ENCODE data around the gene KRT80.

KRT80 gene

DNA sequence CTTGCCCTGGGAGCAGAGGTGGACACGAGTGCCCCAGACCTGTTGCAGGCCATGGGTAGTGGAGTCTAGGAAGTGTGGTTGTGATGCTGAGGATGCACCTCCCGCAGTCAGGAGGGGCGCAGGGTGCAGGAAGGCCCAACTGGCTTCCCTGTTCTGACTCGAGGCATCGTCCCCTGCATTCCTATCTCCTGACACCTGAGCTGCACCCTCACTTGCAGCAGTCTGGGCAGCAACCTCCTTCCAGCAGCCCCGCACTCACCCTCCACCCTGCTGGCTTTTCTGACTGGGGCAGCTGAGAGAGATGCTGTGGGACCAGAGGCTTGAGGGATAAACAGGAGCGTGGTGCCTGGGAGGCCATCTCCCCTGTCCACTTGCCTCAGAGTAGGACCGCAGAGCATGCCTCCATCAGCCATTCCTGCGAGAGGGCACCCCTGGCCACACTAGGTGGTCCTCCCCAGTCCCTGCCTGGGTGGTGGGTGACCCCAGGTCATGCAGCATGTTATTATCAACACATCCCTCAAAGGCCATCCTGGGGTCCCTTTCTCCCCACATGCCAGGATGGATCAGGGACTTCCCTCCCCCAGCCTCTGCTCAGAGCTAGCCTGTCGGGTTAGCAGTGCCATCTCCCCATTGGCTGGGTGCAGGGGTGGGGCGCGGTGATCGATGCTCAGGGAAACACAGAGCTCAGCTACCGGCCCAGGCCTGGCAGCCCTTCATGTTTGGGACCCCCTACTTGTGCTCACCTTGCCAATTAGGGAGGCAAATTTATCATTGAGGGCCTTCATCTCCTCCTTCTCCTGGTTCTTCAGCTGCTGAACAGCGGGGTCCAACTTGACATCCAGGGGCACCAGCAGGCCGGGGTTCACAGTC is 719 bp downstream of the KRT80 start:
- H3K27ac ChIP-seq, result peak overlapping the region; percentile 71; the same call in 1 of the 2 replicates
- TF ChIP-seq, protein P1, sequence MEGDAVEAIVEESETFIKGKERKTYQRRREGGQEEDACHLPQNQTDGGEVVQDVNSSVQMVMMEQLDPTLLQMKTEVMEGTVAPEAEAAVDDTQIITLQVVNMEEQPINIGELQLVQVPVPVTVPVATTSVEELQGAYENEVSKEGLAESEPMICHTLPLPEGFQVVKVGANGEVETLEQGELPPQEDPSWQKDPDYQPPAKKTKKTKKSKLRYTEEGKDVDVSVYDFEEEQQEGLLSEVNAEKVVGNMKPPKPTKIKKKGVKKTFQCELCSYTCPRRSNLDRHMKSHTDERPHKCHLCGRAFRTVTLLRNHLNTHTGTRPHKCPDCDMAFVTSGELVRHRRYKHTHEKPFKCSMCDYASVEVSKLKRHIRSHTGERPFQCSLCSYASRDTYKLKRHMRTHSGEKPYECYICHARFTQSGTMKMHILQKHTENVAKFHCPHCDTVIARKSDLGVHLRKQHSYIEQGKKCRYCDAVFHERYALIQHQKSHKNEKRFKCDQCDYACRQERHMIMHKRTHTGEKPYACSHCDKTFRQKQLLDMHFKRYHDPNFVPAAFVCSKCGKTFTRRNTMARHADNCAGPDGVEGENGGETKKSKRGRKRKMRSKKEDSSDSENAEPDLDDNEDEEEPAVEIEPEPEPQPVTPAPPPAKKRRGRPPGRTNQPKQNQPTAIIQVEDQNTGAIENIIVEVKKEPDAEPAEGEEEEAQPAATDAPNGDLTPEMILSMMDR (conservative IDR thresholded peaks at IDR 0.05), result no peak

DNA sequence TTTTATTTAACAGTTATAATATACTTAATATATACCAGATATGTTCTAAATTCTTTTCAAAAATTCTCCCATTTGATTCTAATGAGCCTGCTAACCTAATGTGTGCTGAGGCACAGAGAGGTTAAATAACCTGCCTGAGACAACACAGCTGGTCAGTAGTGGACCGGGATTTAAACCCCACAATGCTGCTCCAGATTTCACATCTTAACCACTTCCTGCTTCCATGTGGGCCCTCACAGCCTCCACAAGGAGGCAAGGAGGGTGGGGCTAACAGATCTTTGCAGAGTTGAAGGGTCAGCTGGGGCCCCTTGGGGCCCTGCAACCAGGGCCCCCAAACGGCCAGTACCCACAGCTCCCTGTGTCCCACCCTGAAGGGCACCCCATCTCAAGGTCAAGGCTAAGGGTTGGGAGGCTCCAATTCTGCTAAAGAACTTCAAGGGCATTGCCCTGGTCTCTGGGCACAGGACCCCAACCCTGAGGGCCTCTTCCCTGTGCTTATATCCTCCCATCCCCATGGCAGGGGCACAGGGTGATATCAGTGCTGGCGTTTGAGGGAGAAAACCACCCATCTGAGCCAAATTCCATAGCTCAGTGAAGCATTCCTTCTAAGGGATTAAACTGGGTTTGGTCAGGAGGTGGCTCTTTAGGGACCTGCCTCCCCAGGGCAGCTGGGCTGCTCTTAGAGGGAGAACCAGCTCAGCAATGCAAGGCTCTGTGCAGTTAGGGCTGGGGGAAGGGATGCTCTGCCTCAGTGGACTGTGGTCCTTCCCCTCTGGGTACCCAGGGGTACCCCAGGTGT is 2.2 kb downstream of the KRT80 start:
- TF ChIP-seq, protein P1 (conservative IDR thresholded peaks at IDR 0.05), result no peak
- no peak overlapping the region for H3K27ac ChIP-seq

DNA sequence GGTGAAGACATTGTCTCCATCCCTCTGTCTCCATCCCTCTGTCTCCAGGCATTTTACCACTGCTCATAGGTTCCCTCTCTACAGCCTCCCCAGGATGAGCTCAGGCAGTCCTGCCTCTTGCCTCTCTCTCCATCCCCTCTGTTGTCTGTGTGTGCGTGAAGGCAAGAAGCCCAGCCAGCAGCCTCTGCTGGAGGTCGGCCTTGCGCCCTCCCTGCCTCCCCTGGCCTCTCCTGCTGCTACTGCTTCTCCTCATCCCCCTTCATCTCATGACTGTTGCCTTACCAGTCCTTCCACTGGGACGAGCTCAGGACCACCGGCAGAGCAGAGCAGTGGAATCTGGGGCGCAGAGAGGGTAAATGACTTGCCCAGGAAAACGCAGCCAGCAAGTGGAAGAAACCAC is 3.2 kb downstream of the KRT80 start:
- no peak overlapping the region for H3K27ac ChIP-seq
- TF ChIP-seq, protein P1 (conservative IDR thresholded peaks at IDR 0.05), result no peak

DNA sequence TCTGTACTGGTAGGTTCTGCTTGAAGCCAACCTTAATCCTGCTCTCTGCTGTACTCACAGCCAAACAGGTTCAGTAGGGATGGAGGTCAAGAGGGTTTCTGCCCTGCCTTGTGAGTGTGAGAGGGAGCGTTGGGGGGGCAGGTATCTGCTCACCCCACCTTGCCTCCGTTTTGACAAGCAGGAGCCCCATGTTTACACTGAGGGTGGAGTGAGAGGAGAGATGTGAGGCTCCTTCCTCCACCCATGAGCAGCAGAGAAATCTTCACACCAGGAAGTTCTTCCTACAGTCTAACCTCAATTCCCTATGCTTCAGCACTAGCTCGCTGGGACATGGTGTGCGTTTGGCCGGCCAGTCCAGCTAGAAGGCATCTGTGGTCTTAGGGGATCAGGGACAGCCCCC is 4.2 kb downstream of the KRT80 start:
- H3K27ac ChIP-seq, result no peak overlapping the region
- TF ChIP-seq, protein P1 (conservative IDR thresholded peaks at IDR 0.05), result no peak

DNA sequence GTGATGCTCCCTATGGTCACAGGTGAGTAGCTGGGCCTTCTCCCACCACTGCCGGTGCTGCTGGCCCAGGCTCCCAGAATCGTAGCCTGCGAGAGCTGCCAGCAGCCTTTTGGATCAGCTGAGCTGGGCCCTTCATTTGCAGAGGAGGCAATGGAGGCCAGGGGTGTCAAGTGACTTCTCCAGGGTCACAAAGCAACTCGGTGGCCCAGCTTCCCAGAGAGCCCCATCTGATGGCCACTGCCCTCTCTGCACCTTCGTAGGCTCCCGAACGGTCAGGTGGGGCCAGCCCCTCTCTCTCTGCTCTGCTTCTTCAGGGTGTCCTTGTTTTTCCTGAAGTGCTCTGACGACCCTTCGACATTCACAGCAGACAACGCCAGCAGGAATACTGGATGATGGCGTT is 4.6 kb downstream of the KRT80 start:
- H3K27ac ChIP-seq, result no peak overlapping the region
- TF ChIP-seq, protein P1 (conservative IDR thresholded peaks at IDR 0.05), result no peak

DNA sequence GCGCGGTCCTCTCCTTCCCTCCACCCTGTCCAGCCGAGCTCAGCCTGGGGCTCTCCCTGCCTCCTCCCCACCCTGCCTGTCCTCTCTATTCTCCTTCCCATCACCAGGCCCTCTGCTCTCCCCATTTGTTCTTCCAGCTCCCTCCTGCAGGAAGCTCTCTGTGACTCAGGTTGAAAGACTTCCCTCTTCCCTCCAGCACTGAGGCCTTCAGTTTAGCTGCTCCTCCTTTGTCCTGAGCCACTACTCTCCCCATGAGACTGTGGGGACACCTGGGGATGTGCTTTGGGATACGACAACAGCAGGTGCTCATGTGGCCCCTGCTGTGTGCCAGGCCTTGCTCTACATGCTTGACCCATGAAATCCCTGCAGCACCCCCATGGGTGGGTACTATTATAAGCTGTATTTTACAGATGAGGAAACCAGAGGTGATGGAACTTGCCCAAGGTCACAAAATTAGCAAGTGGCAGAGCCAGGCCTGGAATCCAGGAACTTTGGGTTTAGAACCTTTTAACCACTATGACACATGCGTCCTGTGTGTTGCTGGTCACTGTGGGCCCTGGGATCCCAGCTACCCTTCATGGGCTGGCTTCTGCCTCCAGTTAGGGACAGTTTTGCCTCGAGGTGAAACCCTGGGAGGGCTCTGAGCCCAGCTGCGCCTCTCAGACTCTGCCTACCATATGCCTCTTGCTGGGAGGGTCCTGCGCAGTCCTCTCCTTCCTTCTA is 5.5 kb downstream of the KRT80 start:
- no peak overlapping the region for H3K27ac ChIP-seq
- TF ChIP-seq, protein P1 (conservative IDR thresholded peaks at IDR 0.05), result no peak

Data from VCaP (cell line).